MM.1S (cell line): ENCODE results near the gene THTPA.

Experiments used
- DNase-seq: peaks from one replicate; pipeline ENCODE4 v3.0.0-alpha.2; 2015
- H2AFZ ChIP-seq: fragments of 300-600 bp; sonication (generic); 2 replicates; pipeline ENCODE4 v1.6.0; 2016; ENCODE audit warnings: antibody characterized with exemption, low read length
- H3F3A ChIP-seq: fragments of 300-600 bp; sonication (generic); 2 replicates; pipeline ENCODE4 v1.6.1; 2016; ENCODE audit warnings: mild to moderate bottlenecking, antibody characterized with exemption, low read length, moderate library complexity, mixed read lengths; ENCODE audit not compliant: insufficient read depth
- H3K27ac ChIP-seq: fragments of 300-600 bp; sonication (generic); 2 replicates; pipeline ENCODE4 v1.5.1; 2016; ENCODE audit warnings: mild to moderate bottlenecking, low read length
- H3K27me3 ChIP-seq: fragments of 300-600 bp; sonication (generic); replicated peaks from 2 replicates; pipeline ENCODE4 v1.6.0; 2016; ENCODE audit warnings: low read length; ENCODE audit not compliant: insufficient read depth
- H3K36me3 ChIP-seq: fragments of 300-600 bp; sonication (generic); replicated peaks from 2 replicates; pipeline ENCODE4 v1.6.1; 2016; ENCODE audit warnings: mild to moderate bottlenecking, low read length, mixed read lengths; ENCODE audit not compliant: insufficient read depth
- H3K4me1 ChIP-seq: fragments of 300-600 bp; sonication (generic); 2 replicates; pipeline ENCODE4 v1.6.1; 2016; ENCODE audit warnings: low read length, mixed read lengths
- H3K4me2 ChIP-seq: fragments of 300-600 bp; sonication (generic); 2 replicates; pipeline ENCODE4 v1.6.0; 2016; ENCODE audit warnings: low read depth, low read length
- H3K4me3 ChIP-seq: fragments of 300-600 bp; sonication (generic); 2 replicates; pipeline ENCODE4 v1.5.1; 2016; ENCODE audit warnings: low read length, mixed read lengths
- H3K79me2 ChIP-seq: fragments of 300-600 bp; sonication (generic); 2 replicates; pipeline ENCODE4 v1.6.1; 2016; ENCODE audit warnings: mixed run types, low read length, mixed read lengths
- H3K9ac ChIP-seq: fragments of 300-600 bp; sonication (generic); 2 replicates; pipeline ENCODE4 v1.6.1; 2016; ENCODE audit warnings: low read length, mixed read lengths
- H3K9me2 ChIP-seq: fragments of 300-600 bp; sonication (generic); replicated peaks from 2 replicates; pipeline ENCODE4 v1.6.1; 2016; ENCODE audit warnings: mild to moderate bottlenecking, low read length, mixed read lengths; ENCODE audit not compliant: insufficient read depth
- H3K9me3 ChIP-seq: fragments of 300-600 bp; sonication (generic); replicated peaks from 2 replicates; pipeline ENCODE4 v1.6.1; 2016; ENCODE audit warnings: mild to moderate bottlenecking, low read length, mixed read lengths; ENCODE audit not compliant: insufficient read depth
- H4K20me1 ChIP-seq: fragments of 300-600 bp; sonication (generic); 2 replicates; pipeline ENCODE4 v1.6.1; 2016; ENCODE audit warnings: mild to moderate bottlenecking, low read length, moderate library complexity, mixed read lengths; ENCODE audit not compliant: insufficient read depth
- EZH2 ChIP-seq: fragments of 300-600 bp; sonication (generic); optimal IDR thresholded peaks from 2 replicates; pipeline ENCODE3; 2017; ENCODE audit warnings: low read depth, mild to moderate bottlenecking, antibody characterized with exemption, low read length, mixed read lengths
- EZH2phosphoT487 ChIP-seq: fragments of 300-600 bp; sonication (generic); IDR thresholded peaks from 2 replicates; pipeline ENCODE4 v1.6.1; 2018; ENCODE audit warnings: antibody characterized with exemption, low read length
- TF ChIP-seq, protein P1 (sequence below): fragments of 300-600 bp; sonication (generic); IDR thresholded peaks from 2 replicates; pipeline ENCODE4 v1.5.1; 2016; ENCODE audit warnings: antibody characterized with exemption, low read length, mixed read lengths

Gene THTPA

DNA sequence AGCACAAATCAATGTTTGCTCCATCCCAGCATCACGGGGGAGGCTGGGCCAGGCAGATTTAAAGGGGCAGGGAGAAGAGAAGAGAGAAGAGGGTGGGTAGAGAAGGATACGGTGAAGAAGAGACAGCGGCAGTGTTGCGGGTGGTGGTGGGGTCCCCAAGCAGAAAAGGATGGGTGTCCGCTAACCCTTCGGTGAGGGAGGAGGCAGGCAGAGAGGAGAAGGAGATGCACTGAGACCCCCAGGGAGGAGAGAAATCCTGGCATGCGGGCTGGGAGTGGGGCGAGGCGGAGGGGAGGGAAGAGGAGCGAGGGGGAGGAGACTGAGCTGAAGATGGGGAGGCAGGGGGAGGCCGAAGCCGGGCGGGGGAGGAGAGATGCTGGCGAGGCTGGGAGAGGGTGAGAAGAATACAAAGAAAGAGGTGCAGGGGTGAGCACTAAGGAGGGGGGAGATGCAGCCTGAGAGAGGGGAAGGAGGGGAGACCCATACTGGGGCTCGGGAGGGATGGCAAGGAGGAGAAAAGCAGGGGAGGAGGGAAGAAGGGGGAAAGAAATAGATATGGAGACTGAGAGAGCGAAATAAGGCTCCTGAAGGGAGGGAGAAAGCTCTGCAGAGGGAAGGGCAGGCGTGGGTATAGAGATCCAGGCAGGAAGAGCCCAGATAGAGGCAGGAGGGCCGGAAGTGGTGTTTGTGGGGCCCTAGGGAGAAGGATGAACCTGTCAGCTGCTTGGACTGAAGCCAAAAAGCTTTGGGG is 22.7 kb downstream of the THTPA start, which contains the start of gene JPH4:
Gene JPH4 (minus strand): TSS at position 231 of the 751 bp plus-strand sequence. CDS start 1,337 bp downstream, outside the sequence.
- Histone ChIP-seq H3K79me2 (no peaks in the 10 kb centered on the region), H3K9ac (no peak within 1 kb of the TSS), H3K4me2 (no peak within 1 kb of the TSS), H3K27me3 (0 out of 2 replicates have a peak, but pooled peaks cover 8% of the 10 kb centered on the region), H3K4me1 (no peaks in the 10 kb centered on the region), H4K20me1 (no peaks in the 10 kb centered on the region), H3K27ac (no peak within 1 kb of the TSS), H3K9me2 (no peaks in the 10 kb centered on the region), H3K36me3 (no peaks in the 10 kb centered on the region), H2AFZ (no peak within 1 kb of the TSS), H3K9me3 (no peaks in the 10 kb centered on the region), H3F3A (no peaks in the 10 kb centered on the region), H3K4me3 (no peak within 1 kb of the TSS)
- DNase-seq: no peak
- no peak for TF ChIP-seq EZH2

- Histone ChIP-seq H3F3A (no peaks in the 10 kb centered on the region), H3K27ac (no peak overlapping the region), H3K27me3 (0 out of 2 replicates have a peak, but pooled peaks cover 8% of the 10 kb centered on the region), H3K4me2 (no peak overlapping the region), H3K79me2 (no peaks in the 10 kb centered on the region), H2AFZ (no peak overlapping the region), H3K4me1 (no peaks in the 10 kb centered on the region), H4K20me1 (no peaks in the 10 kb centered on the region), H3K4me3 (no peak overlapping the region), H3K9me3 (no peaks in the 10 kb centered on the region), H3K9ac (no peak overlapping the region), H3K9me2 (no peaks in the 10 kb centered on the region), H3K36me3 (no peaks in the 10 kb centered on the region)
- DNase-seq: no peak
- no peak for TF ChIP-seq EZH2
- TF ChIP-seq, protein P1, sequence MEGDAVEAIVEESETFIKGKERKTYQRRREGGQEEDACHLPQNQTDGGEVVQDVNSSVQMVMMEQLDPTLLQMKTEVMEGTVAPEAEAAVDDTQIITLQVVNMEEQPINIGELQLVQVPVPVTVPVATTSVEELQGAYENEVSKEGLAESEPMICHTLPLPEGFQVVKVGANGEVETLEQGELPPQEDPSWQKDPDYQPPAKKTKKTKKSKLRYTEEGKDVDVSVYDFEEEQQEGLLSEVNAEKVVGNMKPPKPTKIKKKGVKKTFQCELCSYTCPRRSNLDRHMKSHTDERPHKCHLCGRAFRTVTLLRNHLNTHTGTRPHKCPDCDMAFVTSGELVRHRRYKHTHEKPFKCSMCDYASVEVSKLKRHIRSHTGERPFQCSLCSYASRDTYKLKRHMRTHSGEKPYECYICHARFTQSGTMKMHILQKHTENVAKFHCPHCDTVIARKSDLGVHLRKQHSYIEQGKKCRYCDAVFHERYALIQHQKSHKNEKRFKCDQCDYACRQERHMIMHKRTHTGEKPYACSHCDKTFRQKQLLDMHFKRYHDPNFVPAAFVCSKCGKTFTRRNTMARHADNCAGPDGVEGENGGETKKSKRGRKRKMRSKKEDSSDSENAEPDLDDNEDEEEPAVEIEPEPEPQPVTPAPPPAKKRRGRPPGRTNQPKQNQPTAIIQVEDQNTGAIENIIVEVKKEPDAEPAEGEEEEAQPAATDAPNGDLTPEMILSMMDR: no peak
- TF ChIP-seq EZH2phosphoT487: no peak
Observed at GRCh38 chr14:23579311-23579630, 23.2 kb downstream of the THTPA start.

- H3K4me1 ChIP-seq: no peaks in the 10 kb centered on the region
- H3K27me3 ChIP-seq: 0 out of 2 replicates have a peak, but pooled peaks cover 8% of the 10 kb centered on the region
- DNase-seq: no peak
- no peaks in the 10 kb centered on the region for H3F3A ChIP-seq
- H2AFZ ChIP-seq: no peak overlapping the region
- H3K36me3 ChIP-seq: no peaks in the 10 kb centered on the region
- TF ChIP-seq EZH2phosphoT487: no peak
- TF ChIP-seq EZH2: no peak
- TF ChIP-seq, protein P1: no peak
- no peaks in the 10 kb centered on the region for H3K9me2 ChIP-seq
- no peaks in the 10 kb centered on the region for H4K20me1 ChIP-seq
- no peak overlapping the region for H3K4me3 ChIP-seq
- no peak overlapping the region for H3K27ac ChIP-seq
- H3K4me2 ChIP-seq: no peak overlapping the region
- H3K79me2 ChIP-seq: no peaks in the 10 kb centered on the region
- no peaks in the 10 kb centered on the region for H3K9me3 ChIP-seq
- no peak overlapping the region for H3K9ac ChIP-seq
Observed at GRCh38 chr14:23579739-23580138, 23.7 kb downstream of the THTPA start.
